Kidney capillary endothelial cell (primary cell): ENCODE results near the gene ZNF624.
"Not testable (repeated sequence)": the region's sequence is repeated elsewhere in the genome, so short reads cannot be mapped to it uniquely, and the experiment has no call there.

ENCODE experiments used
- DNase-seq: peaks from one replicate; pipeline ENCODE4 v3.0.0-alpha.2; 2018; ENCODE audit warnings: low spot score

Gene ZNF624

DNA sequence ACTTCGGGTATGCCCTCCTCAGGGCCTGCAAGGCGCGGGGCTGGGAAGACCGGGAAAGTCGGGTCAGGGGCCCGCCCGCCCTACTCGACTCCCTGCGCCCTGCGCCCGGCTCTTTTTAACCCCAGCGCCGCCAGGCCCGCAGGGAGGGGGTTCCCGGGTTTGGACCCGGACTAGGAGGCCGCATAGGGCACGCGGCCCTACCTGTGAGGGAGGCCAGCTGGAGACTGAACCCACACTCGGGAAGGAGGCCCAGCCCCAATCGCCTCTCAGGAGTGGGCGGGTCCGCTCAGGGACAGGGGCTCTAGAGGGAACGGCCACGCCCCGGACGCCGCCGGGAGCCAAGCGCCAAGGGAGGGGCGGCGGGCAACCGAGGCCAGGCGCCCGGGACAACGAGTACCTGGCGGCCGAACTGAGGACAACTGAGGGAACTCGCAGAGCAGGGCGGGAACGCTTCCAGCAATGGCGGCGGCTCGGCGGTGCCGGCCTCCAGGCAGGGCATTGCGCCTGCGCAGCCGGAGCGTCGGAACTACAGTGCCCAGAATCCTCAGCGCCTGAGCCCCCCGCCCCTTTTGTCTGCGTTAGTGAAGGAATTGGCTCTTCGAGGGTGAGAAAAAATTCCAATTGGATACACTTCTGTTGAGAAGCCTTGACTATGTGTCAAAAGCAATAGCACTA is at the start of gene ZNF624:
ZNF624 (minus strand) TSS at position 484 of the 675 bp plus-strand sequence.
- DNase-seq = peak; percentile 93

DNA sequence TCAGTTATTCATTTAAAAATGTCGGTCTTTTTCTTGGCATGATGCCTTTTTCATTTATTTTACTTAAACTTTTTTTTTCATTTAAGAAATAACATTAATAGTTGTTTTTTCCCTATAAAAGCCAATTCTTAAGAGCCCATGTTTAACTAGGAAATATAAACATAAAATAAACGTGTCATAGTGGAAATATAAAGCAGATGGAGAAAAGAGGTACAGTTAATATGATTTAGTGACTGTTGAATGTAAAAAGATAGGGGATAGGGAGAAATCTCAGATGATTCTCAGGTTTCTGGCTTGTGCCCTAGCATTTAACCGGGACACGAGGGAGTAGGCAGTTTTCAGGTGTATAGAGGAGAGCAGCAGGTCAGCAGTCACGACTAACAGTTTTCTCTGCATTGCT is 44.0 kb upstream of the ZNF624 start:
- DNase-seq = not testable (repeated sequence)

DNA sequence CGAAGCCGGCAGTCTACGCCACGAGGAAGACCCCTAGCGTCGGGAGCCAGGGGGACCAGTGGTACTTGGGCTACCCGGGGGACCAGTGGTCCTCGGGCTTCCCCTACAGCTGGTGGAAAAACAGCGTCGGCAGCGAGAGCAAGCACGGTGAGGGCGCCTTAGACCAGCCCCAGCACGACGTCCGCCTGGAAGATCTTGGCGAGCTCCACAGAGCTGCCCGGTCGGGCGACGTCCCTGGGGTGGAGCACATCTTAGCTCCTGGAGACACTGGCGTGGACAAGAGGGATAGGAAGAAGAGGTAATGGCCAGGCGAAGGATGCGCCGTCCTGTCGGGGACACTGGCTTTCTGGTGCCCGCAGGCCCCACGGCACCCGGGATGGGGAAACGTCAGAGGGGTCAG is 36.8 kb upstream of the ZNF624 start:
- DNase-seq = not testable (repeated sequence)

DNA sequence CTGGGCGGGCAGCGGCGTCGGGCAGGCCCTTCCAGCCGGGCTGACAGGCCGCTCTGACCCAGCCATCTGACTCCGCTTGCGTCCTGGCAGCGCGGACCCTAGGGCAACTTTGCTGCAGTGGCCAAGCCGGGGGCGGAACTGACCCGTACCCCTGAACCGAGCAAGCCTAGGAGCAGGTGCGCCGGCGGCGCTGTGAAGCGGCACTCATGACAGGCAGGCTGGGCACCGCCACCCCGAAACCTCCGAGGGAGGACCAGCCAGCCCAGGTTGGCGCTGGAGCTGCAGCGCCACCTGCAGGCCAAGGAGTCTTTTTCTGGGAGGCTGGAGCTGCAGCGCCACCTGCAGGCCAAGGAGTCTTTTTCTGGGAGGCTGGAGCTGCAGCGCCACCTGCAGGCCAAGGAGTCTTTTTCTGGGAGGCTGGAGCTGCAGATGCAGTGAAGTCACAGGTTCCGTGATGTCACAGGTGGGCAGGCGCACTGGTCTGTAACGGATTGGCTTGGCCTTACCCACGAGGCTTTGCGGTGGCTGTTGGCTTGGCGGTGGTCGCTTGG is 36.2 kb upstream of the ZNF624 start, which contains the start of gene CCDC144A:
CCDC144A (plus strand) TSS at position 511 of the 551 bp plus-strand sequence. CDS start 160 bp downstream, outside the sequence.
- not testable (repeated sequence) for DNase-seq

DNA sequence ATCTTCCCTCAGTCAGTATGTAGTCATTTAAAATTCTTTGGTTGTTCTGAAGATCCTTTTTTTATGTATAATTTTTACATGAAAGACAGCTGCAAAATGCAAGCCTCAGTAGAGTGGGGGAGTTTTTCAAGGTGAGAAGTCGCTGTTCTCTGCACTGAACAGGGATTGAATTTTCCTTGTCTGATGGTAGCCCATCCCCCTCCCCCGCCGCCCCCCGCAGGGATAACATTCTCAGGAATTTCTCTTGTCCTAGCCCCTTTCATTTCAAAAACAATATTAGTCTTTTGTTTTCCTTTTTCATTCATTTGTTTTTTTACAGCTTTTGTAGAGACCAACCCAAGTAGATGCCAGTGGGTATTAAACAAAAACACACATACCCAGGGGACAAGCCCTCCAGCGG is 33.5 kb upstream of the ZNF624 start:
- not testable (repeated sequence) for DNase-seq

DNA sequence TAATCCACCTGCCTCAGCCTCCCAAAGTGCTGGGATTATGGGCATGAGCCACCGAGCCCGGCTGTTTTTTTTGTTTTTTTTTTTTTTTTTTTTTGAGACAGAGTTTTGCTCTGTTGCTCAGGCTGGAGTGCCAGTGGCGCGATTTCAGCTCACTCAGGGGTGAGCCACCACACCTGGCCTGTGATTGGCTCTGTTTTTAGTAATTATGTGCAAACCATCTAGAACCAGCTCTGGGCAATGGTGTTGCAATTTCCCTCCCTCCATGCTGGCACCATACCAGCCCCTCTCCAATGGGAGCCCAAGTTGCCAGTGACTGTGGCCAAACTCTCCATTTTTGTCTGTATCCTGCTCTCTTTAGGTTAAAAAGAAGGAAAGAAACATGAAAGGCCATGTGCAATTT is 32.4 kb upstream of the ZNF624 start:
- not testable (repeated sequence) for DNase-seq

DNA sequence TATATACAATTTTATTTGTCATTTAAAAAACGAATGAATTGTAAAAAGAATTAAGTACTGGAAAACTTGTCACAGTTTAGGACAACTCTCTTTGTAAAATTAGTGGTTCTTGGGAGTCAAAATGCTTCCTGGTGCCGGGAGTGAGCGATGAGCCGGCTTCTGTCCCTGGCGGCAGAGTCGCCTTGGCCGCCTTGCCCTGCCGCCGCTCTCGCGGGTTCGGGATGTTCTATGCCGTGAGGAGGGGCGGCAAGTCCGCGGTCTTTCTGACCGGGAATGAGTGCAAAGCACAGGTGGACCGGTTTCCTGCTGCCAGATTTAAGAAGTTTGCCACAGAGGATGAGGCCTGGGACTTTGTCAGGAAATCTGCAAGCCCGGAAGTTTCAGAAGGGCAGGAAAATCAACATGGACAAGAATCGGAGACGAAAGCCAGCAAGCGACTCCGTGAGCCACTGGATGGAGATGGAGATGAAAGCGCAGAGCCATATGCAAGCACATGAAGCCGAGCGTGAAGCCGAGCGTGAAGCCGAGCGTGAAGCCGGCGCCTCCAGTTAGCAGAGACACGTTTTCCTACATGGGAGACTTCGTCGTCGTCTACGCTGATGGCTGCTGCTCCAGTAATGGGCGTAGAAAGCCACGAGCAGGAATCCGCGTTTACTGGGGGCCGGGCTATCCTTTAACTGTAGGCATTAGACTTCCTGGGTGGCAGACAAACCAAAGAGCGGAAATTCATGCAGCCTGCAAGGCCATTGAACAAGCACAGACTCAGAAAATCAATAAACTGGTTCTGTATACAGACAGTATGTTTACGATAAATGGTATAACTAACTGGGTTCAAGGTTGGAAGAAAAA is 29.9 kb upstream of the ZNF624 start:
- DNase-seq = not testable (repeated sequence)

DNA sequence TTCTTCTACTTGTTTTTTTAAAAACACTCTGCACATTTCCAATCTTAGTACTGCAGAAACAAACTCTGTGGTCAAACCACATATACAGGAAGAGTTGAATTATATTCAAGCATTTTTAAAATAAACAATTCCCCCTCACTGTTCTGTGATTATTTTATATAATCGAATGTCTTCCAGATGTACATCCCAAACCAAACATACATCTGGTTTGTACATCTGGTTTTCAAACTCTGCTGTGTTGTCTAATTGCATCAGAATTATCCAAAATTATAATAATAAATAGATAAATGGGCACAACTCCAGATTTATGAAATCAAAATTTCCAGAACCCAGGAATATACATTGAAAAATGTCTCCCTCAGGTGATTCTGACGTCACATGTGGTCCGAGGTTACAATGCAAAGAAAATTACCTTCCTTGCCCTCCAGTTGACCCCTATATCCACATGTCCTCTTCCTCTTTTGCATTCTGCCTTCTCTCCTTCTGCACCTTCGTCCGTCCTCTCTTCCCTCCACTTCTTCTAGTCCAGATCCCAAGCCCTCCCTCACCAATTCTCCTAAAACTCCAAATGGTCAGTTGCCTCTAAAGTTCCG is 23.1 kb upstream of the ZNF624 start:
- no peak for DNase-seq

DNA sequence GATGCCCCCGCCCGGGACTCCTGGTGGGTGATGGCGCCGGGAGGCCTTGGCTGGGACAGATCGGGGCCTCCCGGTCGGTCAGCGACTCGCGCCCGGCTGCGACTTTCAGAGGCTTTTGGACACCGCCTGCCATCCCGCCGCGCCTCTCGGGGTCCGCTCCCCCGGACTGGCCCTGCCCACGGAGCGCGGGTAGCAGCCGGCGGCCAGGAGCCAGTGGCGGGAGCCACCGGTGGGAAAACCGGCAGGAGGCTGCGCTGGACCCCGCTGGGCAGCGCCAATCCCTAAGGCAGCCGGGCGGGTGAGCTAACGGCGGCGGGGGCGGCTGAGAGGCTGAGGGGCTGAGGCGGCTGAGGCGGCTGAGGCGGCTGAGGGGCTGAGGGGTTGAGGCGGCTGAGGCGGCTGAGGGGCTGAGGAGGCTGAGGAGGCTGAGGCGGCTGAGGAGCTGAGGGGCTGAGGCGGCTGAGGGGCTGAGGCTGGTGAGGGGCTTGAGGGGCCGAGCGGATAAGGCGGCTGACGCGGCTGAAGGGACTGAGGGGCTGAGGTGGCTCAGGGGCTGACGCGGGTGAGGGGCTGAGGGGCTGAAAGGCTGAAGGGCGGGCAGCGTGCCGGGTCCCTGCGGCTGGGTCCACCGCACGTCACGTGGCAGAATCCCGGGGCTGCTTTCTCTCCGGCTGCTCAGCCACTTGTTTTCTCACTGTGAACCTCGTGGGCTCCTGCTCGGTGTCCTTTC is 13.4 kb upstream of the ZNF624 start:
- DNase-seq = not testable (repeated sequence)

DNA sequence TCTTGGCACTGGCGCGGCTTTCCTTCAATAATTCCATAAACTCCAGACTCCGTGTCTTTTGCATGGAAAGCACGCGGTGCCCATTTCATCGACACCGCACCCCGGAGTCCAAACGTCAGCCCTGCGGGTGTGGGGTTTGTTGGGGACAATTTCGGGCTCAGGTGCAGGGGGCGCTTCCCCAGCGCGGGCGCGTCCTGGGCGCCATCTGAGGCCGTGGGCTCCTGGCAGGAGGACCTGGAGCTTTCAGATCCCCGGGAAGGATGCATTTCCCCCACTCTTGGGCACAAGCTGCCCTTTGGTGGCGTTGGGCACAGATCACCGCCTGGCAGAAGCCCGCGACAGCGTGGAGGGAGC is 12.9 kb upstream of the ZNF624 start:
- DNase-seq = not testable (repeated sequence)

DNA sequence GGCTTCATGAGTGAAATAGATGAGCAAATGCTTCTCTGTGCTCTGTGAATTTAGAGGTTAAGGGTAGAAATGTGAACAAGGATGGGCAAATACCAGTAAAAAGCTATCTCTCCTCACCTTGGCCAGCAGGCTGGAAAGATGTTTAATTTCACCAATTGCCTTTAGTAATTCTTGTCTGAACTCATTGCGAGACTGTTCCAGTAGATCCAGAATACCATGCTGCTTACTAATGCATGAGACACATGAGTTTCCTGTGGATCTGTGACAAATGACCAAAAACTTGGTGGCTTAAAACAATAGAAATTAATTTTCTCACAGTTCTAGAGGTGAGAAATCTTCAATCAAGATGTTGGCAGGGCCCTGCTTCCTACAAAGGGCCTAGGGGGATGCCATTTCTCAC is 9.3 kb upstream of the ZNF624 start:
- peak; percentile 44 for DNase-seq

DNA sequence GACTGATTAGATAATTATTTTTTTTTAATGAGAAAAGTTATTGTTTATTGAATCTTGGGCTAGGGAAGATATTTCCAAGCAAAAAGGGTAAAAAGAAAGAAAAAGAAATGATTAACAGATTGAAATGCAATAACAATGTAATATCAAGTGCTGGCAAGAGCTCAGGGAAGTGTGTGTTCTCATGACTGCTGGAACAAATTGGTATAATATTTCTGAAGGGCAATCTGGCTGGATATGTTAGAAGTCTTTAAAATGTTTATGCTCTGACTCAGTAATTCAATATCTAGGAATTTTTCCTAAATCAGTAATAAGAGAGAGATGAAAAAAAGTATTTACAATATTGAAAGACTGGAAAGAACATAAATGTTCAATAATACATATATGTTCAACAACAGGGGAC is 7.6 kb upstream of the ZNF624 start:
- DNase-seq = no peak

DNA sequence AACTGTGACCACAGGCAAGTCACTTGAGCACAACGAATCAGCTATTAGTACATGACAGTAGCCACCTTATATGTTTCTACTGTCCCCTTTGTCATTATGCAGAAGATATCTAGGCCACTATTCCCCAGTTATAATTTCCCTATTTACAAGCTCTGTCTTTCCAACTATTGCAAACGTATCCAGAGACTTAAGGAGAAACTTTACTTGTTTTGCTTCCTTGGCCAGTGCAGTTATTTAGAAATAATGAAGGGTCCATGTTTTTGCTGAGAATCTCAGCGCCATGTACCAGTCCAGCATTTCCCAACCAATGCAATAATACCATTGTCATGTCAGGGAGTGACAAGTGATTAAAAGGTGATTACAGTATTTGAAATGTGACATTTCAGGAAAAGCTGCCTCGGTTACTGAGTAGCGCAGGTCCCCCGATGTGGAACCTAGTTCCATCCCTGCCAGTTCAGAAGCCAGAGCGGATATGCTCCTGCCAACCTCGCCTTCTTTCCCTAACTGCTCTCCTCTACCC is 743 bp downstream of the ZNF624 start:
- DNase-seq = peak; percentile 12

DNA sequence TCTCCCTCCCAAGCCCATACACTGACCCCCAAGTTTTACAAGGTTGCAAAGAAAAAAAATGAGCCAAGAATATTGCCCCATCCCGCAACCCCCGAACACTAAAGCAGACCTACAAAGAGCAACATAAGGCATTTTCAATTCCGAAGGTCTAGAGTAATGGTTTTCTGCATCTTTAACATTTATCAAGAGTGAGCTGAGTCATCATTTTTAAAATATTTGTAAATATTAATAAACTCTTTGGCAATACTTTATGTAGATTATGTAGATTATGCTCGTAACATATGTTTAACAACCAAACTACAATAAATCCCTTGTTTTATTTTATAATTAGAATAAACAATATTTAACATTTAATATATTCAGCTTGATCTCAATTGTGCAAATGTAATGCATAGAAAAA is 1.4 kb downstream of the ZNF624 start:
- DNase-seq = no peak

DNA sequence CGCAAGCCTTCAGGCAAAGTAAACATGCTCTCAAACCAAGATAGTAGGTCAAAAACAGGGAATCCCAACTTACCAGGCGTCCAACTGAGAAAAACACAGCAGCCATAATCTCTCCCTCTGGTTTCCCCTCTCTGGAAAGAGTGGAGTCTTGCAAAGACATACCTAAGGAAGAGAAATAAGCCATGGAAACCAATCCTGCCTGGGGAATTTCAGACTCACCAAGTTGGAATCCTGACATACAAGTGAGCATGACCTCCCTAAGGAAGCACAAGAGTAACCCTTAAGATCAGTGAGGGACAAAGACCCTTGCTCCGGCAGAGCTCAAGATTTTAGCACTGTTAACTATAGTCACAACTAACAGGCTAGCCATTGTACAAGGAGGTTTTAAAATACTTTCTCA is 4.1 kb downstream of the ZNF624 start:
- DNase-seq = no peak

DNA sequence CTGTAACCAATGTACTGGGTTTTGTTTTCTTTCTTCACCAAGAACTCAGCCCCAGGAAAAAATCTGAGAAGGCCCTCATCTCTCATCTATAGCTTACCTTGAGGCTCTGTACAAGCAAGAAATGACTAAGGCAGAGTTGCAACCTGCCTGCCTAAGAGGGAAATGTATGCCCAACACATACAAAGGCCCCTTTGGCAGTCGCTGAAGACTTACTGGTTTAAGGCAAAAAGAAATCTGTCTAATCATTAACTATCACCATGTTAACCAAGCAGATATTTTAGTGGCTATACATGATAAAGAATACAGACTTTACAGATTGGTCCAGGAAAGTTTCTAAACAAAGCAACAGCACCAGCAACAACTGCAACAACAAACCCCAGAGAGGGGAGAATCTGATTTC is 14.2 kb downstream of the ZNF624 start:
- DNase-seq = no peak

DNA sequence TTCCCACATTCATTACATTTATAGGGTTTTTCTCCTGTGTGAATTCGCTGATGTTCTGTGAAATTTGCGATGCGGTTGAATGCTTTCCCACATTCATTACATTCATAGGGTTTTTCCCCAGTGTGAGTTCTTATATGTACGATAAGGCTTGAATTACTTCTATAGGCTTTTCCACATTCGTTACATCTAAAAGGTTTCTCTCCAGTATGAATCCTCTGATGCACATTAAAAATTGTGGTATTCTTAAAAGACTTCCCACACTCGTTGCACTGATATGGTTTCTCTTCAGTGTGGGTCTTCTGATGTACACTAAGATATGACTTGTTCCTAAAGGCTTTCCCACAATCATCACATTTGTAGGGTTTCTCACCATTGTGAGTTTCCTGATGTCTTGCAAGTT is 30.4 kb downstream of the ZNF624 start:
- DNase-seq = no peak

DNA sequence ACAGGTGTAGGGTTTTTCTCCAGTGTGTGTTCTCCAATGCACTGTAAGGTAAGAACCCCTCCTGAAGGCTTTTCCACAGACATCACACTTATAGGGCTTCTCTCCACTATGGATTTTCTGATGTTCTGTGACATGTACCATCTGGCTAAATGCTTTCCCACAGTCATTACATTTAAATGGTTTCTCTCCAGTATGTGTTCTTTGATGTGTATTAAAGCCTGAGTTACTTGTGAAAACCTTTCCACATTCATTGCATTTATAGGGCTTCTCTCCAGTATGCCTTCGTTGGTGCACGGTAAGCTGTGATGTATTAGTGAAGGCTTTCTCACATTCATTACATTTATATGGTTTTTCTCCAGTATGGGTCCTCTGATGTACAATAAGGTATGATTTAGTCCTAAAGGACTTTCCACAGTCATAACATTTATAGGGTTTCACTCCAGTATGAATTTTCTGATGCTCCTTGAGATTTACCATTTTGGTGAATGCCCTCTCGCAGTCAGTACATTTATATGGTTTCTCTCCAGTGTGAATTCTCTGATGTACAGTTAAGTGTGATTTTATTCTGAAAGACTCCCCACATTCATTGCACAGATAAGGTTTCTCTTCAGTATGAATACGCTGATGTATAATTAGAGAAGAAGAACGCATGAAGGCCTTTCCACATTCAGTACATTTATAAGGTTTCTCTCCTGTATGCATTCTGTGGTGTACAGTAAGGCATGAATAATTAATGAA is 30.9 kb downstream of the ZNF624 start:
- no peak for DNase-seq

DNA sequence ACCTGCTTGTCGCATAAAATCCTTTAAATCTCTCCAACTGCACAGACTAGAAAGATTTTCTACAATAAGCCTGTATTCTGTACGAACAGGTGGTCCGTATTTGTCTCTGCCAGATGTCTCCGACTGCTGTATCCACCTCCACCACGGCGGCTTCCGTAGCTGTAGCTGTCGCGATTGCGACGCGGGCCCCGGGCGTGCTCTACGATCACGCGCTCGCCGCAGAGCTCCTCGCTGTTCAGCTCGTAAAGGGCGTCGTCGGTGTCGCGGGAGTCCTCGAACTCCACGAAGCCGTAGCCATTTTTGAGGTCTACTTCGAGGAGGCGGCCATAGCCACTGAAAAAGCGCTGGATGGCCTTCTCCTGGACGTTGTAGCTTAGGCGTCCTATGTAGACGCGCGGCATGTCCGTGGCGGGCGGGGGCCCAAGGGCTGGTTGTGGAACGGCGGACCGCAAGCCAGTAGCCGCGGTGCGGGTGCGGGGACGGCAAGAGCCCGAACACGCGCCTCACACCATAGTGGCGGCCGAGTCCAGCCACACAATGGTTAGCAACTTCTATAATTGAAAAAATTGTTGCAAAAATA is 36.1 kb downstream of the ZNF624 start:
- DNase-seq = no peak

DNA sequence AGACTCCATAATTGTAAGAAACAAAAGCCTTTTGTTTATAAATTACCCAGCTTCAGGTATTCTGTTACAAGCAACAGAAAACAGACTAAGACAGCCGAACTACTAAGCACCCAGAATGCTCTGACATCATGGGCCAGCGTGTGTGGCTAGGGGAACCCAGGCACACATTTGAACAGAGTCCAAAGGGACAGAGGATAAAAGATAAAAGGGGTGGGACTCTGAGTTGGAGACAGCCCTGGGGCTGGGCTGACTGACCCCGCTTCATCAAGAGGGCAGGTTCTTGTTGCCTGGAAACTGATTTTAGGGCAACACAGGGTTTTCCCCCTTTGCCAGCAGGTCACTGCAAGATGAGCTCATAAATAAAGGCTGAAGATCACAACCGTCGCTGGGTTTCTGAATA is 54.1 kb downstream of the ZNF624 start:
- no peak for DNase-seq
